Gastroesophageal sphincter (tissue), 4 donors: Measurements from ENCODE around the gene SLC38A6. TPM values are rescaled to one million over a fixed set of nuclear protein-coding genes. Genes with fewer than 3 reads are reported as not detected.

Experiments
- ATAC-seq: fragments of 150-250 bp; one replicate; pipeline ENCODE4 v1.9.1; 2016; ENCODE audit warnings: mild to moderate bottlenecking, moderate library complexity
- H3K27ac ChIP-seq, 4 donors: fragments of 200-600 bp; sonication (generic) in 3 of 4; 1 replicate in 3 of 4; 2 replicates in 1 of 4; pipeline ENCODE4 v1.5.1; 2016 to 2019
- H3K27me3 ChIP-seq: fragments of 200-600 bp; sonication (generic); one replicate; pipeline ENCODE4 v1.5.1; 2019
- H3K36me3 ChIP-seq, 2 donors: fragments of 200-600 bp; sonication (generic); one replicate each; pipeline ENCODE4 v1.5.1; 2019; ENCODE audit warnings: control low read depth in 1 of 2
- H3K4me1 ChIP-seq, 3 donors: fragments of 200-600 bp; sonication (generic); 1 replicate in 2 of 3; 2 replicates in 1 of 3; pipeline ENCODE4 v1.5.1; 2016 to 2019; ENCODE audit warnings: control low read depth in 2 of 3
- H3K4me3 ChIP-seq, 2 donors: fragments of 200-600 bp; sonication (generic); one replicate each; pipeline ENCODE4 v1.5.1; 2019; ENCODE audit warnings: mild to moderate bottlenecking in 1 of 2, moderate library complexity in 1 of 2
- H3K9me3 ChIP-seq, 3 donors: fragments of 200-600 bp; sonication (generic); one replicate each; pipeline ENCODE4 v1.5.1; 2017 to 2019; ENCODE audit warnings: control low read depth in 2 of 3
- EP300 ChIP-seq: sonication (generic); formaldehyde crosslinking; IDR thresholded peaks from one replicate; pipeline ENCODE4 v1.6.1; 2017; ENCODE audit warnings: antibody characterized with exemption, mild to moderate bottlenecking
- POLR2A ChIP-seq, 2 donors: fragments of 450-650 bp; IDR thresholded peaks; one replicate each; pipeline ENCODE4 v1.6.1; 2017; ENCODE audit warnings: antibody characterized with exemption in 2 of 2, mild to moderate bottlenecking in 2 of 2, moderate library complexity in 1 of 2
- POLR2AphosphoS5 ChIP-seq: sonication (generic); formaldehyde crosslinking; IDR thresholded peaks from one replicate; pipeline ENCODE4 v1.6.1; 2017; ENCODE audit warnings: antibody characterized with exemption
- WGBS, 2 donors: methylation state at CpG; one replicate each; pipeline ENCODE4 v1.1.5; 2018; ENCODE audit warnings: low coverage in 1 of 2; 5-methylcytosine and 5-hydroxymethylcytosine counted together
- total RNA-seq, 4 donors: library from RNA; depleted of rRNA; stranded (reverse); fragments of >200 nt; gene quantifications; one replicate each; pipeline ENCODE4 v1.1.0, GENCODE V29; 2016
- TF ChIP-seq, protein P1 (sequence below), 4 experiments: fragments of 200-600 bp in 2 of 4; fragments of 450-650 bp in 2 of 4; sonication (generic) in 1 of 4; IDR thresholded peaks; one replicate each; pipeline ENCODE4 v1.5.1; 2017 to 2019; ENCODE audit warnings: antibody characterized with exemption in 4 of 4, mild to moderate bottlenecking in 2 of 4, moderate library complexity in 2 of 4

Gene SLC38A6
- total RNA-seq, 4 donors from 2014 or later: 11.9 to 19.9 (median 16.2) TPM

GRCh38 chr14:60968099-60968498, 12.9 kb upstream of the SLC38A6 start:
- no peaks in the 10 kb centered on the region for H3K4me1 ChIP-seq
- no peak overlapping the region for H3K27ac ChIP-seq
- ATAC-seq: no peak
- peaks cover 0 to 7% of the 10 kb centered on the region in 2 donors for H3K36me3 ChIP-seq
- TF ChIP-seq, protein P1, sequence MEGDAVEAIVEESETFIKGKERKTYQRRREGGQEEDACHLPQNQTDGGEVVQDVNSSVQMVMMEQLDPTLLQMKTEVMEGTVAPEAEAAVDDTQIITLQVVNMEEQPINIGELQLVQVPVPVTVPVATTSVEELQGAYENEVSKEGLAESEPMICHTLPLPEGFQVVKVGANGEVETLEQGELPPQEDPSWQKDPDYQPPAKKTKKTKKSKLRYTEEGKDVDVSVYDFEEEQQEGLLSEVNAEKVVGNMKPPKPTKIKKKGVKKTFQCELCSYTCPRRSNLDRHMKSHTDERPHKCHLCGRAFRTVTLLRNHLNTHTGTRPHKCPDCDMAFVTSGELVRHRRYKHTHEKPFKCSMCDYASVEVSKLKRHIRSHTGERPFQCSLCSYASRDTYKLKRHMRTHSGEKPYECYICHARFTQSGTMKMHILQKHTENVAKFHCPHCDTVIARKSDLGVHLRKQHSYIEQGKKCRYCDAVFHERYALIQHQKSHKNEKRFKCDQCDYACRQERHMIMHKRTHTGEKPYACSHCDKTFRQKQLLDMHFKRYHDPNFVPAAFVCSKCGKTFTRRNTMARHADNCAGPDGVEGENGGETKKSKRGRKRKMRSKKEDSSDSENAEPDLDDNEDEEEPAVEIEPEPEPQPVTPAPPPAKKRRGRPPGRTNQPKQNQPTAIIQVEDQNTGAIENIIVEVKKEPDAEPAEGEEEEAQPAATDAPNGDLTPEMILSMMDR (IDR thresholded peaks at IDR 0.05): no peak
- no peak for TF ChIP-seq POLR2AphosphoS5
- TF ChIP-seq POLR2A (IDR thresholded peaks at IDR 0.05): no peak
- no peak for TF ChIP-seq EP300
- H3K27me3 ChIP-seq: no peaks in the 10 kb centered on the region
- H3K9me3 ChIP-seq: no peaks in the 10 kb centered on the region
- WGBS, 2 donors: 67 to 85% methylated on average over 1 of the region's 1 CpG
- H3K4me3 ChIP-seq: no peak overlapping the region

DNA sequence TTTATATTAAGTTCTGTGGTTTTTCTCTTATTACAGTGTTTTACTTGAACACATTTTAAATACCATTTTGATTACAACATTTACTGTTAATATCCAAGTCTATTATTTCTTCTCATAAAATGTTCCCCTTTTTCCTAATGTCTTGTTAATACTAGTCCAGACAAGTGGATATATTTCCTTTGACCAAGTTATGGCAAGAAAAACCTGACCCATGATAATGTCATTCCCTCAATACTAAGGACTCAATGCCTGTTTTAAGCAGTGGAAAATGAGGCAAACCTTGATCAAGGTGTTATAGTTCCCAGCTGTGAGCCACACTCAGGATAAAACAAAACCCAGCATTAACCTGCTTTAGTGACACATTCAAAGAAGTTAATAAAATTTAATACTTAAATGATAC, 12.4 kb upstream of the SLC38A6 start:
- Histone ChIP-seq H3K27ac (no peak overlapping the region), H3K4me1 (no peaks in the 10 kb centered on the region), H3K9me3 (no peaks in the 10 kb centered on the region), H3K36me3 (peaks cover 0 to 13% of the 10 kb centered on the region in 2 donors), H3K4me3 (no peak overlapping the region), H3K27me3 (no peaks in the 10 kb centered on the region)
- TF ChIP-seq POLR2A (IDR thresholded peaks at IDR 0.05): no peak
- TF ChIP-seq, protein P1 (IDR thresholded peaks at IDR 0.05): no peak
- no peak for TF ChIP-seq POLR2AphosphoS5
- TF ChIP-seq EP300: no peak
- no peak for ATAC-seq

GRCh38 chr14:60970146-60970545, 10.9 kb upstream of the SLC38A6 start:
- H3K27me3 ChIP-seq: no peaks in the 10 kb centered on the region
- H3K27ac ChIP-seq: no peak overlapping the region
- TF ChIP-seq, protein P1 (IDR thresholded peaks at IDR 0.05): no peak
- TF ChIP-seq POLR2A (IDR thresholded peaks at IDR 0.05) (no peak), EP300 (no peak), POLR2AphosphoS5 (no peak)
- no peak overlapping the region for H3K4me3 ChIP-seq
- H3K36me3 ChIP-seq: peaks cover 0 to 25% of the 10 kb centered on the region in 2 donors
- no peaks in the 10 kb centered on the region for H3K4me1 ChIP-seq
- WGBS, 2 donors: 88% methylated on average over 2 of the region's 2 CpGs
- H3K9me3 ChIP-seq: no peaks in the 10 kb centered on the region
- no peak for ATAC-seq

- ATAC-seq: no peak
Measured at GRCh38 chr14:60971271-60971670, 9.8 kb upstream of the SLC38A6 start.

GRCh38 chr14:60972295-60972694, 8.8 kb upstream of the SLC38A6 start:
- Histone ChIP-seq H3K36me3 (peaks cover 0 to 38% of the 10 kb centered on the region in 2 donors), H3K27me3 (no peaks in the 10 kb centered on the region), H3K9me3 (no peaks in the 10 kb centered on the region), H3K27ac (no peak overlapping the region), H3K4me1 (peaks cover 0 to 3% (median 0%) of the 10 kb centered on the region in 3 donors), H3K4me3 (no peak overlapping the region)
- no peak for ATAC-seq
- TF ChIP-seq POLR2AphosphoS5: no peak
- TF ChIP-seq POLR2A (IDR thresholded peaks at IDR 0.05): no peak
- TF ChIP-seq, protein P1 (IDR thresholded peaks at IDR 0.05): no peak
- TF ChIP-seq EP300: no peak
- 89 to 94% methylated on average over 10 to 11 of the region's 15 CpGs for WGBS, 2 donors

More at GRCh38 chr14:60971271-60971670, 9.8 kb upstream of the SLC38A6 start:
- 6 to 35% methylated on average over 2 of the region's 2 CpGs for WGBS, 2 donors
- Histone ChIP-seq H3K27me3 (no peaks in the 10 kb centered on the region), H3K27ac (no peak overlapping the region), H3K9me3 (no peaks in the 10 kb centered on the region), H3K4me1 (no peaks in the 10 kb centered on the region), H3K4me3 (no peak overlapping the region), H3K36me3 (peaks cover 0 to 36% of the 10 kb centered on the region in 2 donors)
- TF ChIP-seq POLR2AphosphoS5 (no peak), POLR2A (IDR thresholded peaks at IDR 0.05) (no peak), EP300 (no peak)
- TF ChIP-seq, protein P1 (IDR thresholded peaks at IDR 0.05): no peak
